B cell (primary cell): ENCODE measurements around the gene CLASP1.

Source experiments
- EZH2 ChIP-seq: IDR thresholded peaks from 2 replicates; pipeline ENCODE4 v1.6.1; 2012; ENCODE audit warnings: borderline replicate concordance, low read depth, mild to moderate bottlenecking, moderate library complexity, low read length; ENCODE audit not compliant: insufficient read depth, poor library complexity, severe bottlenecking
- TF ChIP-seq, protein P1 (sequence below): fragments of 200-600 bp; IDR thresholded peaks from one replicate; pipeline ENCODE4 v1.8.0; 2022; ENCODE audit warnings: antibody characterized with exemption, mild to moderate bottlenecking

DNA sequence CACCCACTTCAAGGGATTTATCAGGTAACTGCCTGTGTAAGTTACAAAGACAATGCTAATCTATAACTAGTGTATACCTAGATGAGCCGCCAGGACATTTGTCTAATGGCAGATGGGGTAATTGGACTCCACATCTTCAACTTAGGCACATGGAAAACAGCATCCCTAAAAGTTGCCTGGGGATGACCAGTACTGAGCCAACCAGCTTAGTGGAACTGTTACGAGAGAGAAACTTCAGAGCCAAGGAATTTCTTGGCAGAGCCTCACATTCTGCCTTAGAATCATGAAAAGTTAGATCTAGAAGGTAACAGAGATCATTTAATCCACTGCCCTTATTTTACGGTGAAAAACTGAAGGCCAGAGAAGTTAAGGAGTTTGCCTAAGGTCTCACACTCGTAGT lies 15.5 kb upstream of the CLASP1 start:
- TF ChIP-seq, protein P1, sequence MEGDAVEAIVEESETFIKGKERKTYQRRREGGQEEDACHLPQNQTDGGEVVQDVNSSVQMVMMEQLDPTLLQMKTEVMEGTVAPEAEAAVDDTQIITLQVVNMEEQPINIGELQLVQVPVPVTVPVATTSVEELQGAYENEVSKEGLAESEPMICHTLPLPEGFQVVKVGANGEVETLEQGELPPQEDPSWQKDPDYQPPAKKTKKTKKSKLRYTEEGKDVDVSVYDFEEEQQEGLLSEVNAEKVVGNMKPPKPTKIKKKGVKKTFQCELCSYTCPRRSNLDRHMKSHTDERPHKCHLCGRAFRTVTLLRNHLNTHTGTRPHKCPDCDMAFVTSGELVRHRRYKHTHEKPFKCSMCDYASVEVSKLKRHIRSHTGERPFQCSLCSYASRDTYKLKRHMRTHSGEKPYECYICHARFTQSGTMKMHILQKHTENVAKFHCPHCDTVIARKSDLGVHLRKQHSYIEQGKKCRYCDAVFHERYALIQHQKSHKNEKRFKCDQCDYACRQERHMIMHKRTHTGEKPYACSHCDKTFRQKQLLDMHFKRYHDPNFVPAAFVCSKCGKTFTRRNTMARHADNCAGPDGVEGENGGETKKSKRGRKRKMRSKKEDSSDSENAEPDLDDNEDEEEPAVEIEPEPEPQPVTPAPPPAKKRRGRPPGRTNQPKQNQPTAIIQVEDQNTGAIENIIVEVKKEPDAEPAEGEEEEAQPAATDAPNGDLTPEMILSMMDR, result no peak
- TF ChIP-seq EZH2, result no peak
